ENCODE results near the gene TMC7.
"Not testable (repeated sequence)": the region's sequence is repeated elsewhere in the genome, so short reads cannot be mapped to it uniquely, and the experiment has no call there.

The TMC7 gene

DNA sequence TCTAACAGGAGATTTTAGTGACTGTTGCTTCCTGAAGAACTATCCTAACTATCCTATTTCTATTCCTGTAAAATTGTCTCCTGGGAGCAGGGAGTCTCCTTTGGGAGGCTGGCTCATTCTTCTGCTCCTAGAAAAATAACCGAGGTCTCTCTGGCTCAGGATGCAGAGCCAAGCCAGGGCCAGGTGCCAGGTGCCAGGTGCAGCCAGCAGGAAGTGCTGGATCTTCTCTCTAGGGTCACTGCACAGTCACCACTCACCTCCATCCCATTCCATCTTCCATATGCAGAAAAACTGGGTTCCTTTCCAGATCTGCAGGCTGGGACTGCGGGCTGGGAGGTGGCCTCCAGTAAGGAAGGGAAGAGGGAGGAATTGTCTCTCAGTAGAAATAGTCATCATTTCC, 3.8 kb upstream of the TMC7 start:
- DNase-seq (ENCODE audit: low read depth, low spot score) = no peak

DNA sequence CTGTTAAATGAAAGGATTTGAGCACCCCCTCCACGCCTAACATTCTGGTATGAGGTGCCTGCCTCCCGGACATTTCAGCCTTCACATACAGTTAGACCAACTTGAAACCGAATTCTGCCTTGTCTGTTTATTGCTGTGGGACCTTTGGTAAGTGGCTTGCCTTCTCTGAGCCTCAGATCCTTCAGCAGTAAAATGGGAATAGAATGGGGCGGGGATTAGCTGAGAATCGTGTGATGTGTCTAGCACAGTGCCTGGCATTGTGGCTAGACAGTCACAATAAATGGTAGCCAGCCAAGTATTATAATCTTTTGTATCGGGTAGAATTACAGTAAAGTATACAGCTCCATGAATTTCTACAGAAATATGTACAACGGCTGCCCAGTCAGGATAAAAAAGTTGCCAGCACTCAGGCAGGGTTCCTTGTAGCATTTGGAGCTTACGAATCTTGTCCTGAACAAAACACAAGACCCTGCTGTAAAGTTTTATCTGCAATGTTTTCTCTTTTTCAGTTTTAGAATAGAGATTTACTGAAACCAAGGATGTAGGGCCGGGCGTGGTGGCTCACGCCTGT, 786 bp downstream of the TMC7 start:
- DNase-seq (ENCODE audit: low read depth, low spot score) = no peak

DNA sequence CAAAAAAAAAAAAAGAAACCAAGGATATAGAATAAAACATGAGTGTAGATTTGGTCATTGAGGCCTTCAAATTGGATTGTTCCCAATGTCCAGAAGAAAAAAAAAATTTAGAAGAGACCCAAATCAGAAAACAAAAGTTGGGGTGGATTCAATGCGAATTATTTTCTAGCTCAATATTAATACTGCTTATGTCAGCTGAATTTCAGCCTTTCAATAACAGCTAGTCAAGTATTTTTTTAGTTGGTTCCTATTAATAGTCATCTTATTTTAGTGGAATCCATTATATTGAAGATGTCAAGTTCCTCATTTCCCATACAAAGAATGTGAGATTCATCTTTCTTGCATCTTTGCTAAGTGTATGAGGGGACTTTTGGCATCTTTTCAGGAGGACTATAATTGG, 1.5 kb downstream of the TMC7 start:
- not testable (repeated sequence) for DNase-seq (ENCODE audit: low read depth, low spot score)

DNA sequence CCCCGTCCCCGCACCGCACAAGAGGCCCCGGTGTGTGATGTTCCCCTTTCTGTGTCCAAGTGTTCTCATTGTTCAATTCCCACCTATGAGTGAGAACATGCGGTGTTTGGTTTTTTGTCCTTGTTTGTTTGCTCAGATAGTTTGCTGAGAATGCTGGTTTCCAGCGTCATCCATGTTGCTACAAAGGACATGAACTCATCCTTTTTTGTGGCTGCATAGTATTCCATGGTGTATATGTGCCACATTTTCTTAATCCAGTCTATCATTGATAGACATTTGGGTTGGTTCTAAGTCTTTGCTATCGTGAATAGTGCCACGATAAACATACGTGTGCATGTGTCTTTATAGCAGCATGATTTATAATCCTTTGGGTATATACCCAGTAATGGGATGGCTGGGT, 8.0 kb downstream of the TMC7 start:
- DNase-seq (ENCODE audit: low read depth, low spot score) = not testable (repeated sequence)

DNA sequence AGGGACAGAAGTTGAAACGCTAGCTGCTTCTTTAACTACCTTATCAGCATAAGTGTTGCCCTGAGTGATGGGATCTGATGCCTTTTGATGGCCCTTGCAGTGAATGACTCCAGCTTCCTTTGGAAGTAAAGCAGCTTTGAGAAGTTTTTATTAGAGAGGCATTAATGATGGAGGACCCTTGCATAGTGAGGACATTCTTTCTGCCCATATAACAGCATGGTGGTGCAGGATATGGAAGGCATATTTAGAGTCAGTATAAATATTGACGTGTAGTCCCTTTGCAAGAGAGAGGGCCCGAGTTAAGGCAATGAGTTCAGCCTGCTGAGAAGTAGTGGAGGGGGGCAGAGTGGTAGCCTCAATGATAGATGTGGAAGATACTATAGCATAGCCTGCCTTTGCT, 9.8 kb downstream of the TMC7 start:
- DNase-seq (ENCODE audit: low read depth, low spot score) = not testable (repeated sequence)

DNA sequence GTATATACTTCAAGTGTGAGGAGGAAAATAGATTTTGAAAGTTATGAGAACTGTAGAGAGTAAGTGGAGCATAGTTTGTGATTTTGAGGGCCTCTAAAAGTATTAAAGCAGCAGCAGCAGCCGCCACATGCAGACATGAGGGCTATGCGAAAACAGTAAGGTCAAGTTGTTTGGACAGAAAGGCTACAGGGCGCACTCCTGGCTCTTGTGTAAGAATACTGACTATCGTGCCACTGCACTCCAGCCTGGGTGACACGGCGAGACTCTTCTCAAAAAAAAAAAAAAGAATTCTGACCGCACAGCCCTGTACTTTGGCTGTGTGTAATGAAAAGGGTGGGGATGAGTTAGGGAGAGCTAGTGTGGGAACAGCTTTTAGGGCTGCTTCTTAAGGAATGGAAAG, 10.4 kb downstream of the TMC7 start:
- not testable (repeated sequence) for DNase-seq (ENCODE audit: low read depth, low spot score)

DNA sequence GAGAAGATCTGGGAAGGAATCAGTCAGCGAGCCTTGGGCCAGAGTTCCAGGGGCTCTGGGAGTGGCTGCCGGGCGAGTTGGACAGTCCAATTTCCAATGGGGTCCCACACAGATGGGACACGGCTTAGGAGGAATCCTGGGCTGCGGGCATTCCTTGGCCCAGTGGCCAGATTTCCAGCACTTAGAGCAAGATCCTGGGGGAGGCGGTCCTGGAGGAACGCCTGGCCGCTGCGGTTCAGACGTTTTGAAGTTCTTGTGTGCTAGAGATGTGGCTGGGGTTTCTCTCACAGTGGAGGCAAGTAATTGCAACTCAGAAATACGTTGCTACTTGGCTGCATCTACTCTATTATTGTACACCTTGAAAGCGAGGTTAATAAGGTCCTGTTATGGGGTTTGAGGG, 11.7 kb downstream of the TMC7 start:
- DNase-seq (ENCODE audit: low read depth, low spot score) = not testable (repeated sequence)

DNA sequence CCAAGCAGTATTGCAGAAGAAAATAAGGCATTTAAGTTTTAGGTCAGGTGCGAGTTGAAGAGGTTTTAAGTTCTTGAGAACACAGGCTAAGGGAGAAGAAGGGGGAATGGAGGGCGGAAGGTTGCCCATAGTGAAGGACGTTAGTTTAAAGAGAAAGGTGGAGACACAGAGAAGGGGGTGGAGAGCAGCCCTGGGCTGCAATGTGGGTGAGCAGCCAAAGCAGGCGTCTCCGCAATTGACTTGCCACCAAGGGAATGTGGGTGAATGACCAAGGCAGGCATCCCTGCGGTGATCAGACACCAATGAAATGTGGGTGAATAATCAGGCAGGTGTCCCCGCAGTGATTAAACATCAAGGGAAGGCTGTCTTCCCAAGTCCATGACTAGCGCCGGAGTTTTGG, 12.8 kb downstream of the TMC7 start:
- DNase-seq (ENCODE audit: low read depth, low spot score) = not testable (repeated sequence)

DNA sequence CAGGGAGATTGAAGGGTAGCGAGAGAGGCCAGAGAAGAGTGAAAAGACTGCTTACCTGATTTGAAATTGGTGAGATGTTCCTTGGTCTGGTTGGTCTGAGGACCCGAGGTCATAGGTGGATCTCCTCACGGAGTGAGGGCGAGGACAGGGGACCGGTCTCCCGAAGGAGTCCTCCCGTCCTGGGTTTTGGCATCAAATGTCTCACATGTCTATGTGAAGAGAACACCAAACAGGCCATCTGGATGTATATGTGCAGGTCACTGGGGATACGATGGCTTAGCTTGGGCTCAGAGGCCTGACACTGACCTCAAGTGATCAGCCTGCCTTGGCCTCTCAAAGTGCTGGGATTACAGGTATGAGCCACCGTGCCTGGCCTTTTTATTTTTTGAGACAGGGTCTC, 13.3 kb downstream of the TMC7 start:
- not testable (repeated sequence) for DNase-seq (ENCODE audit: low read depth, low spot score)

DNA sequence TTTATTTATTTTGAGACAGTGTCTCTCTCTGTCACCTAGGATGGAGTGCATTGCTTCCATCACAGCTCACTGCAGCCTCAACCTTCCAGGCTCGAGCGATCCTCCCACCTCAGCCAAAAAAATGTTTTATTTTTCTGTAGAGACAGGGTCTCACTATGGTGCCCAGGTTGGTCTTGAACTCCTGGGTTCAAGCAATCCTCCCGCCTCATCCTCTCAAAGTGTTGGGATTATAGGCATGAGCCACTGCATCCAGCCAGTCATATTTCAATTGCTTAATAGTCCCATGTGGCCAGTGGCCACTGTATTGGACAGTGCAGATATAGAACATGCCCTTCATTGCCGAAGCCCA, 15.3 kb downstream of the TMC7 start:
- DNase-seq (ENCODE audit: low read depth, low spot score) = no peak

DNA sequence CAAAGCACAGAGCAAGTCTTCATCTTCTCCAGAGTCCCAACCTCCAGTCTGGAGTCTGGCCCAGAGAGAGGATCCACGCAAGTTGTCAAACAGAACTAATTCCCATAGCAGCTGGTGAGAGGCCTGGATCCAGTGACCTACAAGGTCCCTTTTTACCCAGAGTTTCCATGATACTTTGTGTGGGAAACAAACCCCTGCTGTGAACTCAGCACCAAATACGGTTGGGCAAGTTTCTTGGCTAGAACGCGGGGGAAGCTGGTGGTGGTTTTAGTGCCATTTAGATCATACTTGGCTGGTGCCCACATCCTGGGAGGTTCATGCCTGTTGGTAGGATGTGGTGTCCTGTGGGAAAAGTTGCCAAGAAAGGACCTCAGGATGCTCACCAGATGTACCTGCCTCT, 18.1 kb downstream of the TMC7 start:
- DNase-seq (ENCODE audit: low read depth, low spot score) = no peak

DNA sequence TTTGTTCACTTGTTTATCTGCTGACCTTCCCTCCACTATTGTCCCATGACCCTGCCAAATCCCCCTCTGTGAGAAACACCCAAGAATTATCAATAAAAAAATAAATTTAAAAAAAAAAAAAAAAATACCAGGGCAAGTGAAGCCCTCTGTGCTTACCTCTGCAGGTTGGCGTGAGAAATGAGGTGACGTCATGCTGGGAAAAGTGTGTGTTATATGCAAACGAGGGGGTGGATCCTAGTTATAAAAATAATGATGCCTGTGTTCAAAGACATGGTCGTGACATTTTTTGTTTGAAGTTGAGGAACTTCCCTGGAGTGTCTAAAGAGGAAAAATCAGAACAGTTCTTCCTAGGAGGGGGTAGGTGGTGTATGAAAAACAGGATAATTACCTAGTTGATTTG, 20.2 kb downstream of the TMC7 start:
- DNase-seq (ENCODE audit: low read depth, low spot score) = no peak

DNA sequence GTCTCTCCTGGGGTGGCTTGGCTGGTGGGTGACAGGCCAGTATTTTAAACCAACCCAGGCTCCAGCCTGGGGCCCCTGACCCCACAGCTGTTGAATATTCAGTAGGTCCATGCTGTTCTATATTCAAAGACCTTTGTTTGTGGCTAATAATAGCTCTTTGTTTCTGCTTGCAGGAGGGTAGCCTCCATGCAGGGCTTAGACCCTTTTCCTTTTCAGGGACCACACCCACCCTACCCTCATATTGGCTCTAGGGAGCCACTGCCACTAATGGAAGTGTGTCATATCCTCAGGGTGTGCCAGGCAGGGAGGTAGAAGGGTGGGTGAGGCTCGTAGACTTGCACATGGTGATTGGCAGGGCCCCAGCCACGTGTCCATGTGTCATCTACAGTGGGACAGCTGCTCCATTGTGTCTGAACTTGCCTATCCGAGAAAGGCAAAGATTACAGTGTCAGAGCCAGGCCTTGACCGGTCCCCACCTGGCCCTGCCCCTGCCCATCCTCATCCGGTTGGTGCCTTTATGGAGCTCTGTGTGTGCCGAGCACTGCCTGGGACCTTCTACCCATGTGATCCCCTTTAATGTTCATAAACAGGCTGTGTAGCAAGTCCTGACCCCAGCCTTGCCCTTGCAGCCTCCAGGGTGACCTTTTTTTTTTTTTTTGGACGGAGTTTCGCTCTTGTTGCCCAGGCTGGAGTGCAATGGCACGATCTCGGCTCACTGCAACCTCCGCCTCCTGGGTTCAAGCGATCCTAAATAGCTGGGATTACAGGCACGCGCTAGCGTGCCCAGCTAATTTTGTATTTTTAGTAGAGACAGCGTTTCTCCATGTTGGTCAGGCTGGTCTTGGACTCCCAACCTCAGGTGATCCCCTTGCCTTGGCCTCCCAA, 22.1 kb downstream of the TMC7 start:
- DNase-seq (ENCODE audit: low read depth, low spot score) = no peak

DNA sequence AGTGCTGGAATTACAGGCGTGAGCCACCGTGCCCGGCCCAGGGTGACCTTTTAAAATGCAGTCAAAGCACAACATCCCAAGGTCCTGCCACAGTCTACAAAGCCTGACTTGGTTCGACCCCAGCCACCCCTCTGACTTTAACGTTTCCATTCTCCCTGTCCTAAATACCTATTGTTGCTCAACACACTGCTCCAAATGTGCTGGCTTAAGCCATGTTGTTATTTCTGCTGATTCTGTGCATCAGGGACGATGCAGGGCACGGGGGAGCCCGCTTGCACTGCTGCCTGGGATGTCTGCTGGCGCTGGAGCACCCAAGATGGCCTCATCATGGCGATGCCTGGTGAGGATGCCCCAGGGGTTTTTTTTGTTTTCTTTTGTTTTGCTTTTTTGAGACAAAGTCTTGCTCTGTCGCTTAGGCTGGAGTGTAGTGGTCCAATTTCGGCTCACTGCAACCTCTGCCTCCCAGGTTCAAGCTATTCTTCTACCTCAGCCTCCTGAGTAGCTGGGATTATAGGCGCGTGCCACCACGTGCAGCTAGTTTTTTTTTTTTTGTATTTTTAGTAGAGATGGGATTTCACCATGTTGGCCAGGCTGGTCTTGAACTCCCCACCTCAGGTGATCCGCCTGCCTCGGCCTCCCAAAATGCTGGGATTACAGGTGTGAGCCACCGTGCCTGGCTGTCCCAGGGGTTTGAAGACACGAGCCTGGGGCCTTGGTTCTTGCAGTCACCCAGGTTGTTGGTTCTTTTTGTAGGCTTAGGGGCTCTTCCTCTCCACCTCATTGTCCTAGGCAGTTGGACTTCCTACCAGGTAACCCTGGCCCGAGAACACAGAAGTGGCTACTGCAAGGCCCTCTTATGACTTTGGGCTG, 22.9 kb downstream of the TMC7 start:
- DNase-seq (ENCODE audit: low read depth, low spot score) = no peak

DNA sequence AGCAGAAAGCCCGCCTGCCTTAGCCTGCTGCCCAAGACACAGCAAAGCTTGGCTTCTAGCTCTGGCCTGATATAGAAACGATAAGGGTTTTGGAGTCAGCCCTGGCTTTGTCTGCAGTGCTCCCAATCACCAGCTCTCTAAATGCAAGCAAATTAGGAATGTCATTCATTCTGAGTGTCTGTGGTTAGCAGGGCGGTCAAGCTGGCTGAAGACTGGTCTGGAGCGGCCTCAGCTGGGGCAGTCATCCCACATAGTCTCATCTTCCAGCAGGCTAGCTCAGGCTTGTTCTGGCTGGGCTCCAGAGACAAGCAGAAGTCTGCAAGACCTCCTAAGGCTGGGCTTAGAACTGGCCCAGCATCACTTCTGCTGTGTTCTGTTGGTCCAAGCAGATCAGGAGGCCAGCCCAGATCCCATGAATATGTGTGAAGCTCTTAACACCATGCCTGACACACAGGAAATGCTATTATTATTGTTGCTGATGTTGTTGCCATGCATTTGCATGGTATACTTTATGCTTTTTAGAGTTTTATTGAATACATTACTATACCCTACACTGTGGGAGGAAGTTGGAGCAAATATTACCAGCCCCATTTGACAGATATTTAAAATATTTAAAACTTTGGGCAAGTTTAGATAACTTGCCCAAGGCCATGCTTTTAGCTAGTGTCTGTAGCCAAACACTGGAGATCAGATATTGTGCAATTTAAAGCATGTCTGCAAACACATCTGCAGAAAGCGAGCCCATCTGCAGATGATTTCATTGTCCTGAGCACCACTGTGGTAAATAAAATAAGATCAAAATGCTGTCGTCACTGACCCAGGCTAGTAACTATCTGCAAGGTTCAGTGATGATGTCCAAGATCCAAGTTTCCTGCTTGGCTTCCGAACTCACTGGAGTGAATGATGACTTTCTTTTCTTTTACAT, 24.8 kb downstream of the TMC7 start:
- DNase-seq (ENCODE audit: low read depth, low spot score) = no peak

DNA sequence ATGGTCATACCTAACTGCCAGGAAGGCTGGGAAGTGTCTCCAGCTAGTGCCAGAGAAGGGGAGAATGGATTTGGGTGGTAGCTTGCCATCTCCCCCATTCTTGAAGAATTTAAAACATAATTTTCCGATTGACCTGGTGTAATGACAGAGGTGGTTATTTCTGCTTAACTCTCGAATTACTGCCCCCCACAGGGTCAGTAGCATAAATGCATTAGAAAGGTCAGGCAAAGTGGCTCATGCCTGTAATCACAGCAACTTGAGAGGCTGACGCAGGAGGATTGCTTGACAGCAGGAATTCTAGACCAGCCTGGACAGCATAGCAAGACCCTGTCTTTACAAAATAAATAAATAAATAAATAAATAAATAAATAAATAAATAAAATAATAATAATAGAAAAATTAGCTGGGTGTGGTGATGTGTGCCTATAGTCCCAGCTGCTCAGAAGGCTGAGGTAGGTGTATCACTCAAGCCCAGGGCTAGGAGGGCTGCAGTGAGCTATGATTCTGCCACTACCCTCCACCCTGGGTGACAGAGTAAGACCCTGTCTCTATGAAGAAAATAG, 27.5 kb downstream of the TMC7 start:
- DNase-seq (ENCODE audit: low read depth, low spot score) = no peak

DNA sequence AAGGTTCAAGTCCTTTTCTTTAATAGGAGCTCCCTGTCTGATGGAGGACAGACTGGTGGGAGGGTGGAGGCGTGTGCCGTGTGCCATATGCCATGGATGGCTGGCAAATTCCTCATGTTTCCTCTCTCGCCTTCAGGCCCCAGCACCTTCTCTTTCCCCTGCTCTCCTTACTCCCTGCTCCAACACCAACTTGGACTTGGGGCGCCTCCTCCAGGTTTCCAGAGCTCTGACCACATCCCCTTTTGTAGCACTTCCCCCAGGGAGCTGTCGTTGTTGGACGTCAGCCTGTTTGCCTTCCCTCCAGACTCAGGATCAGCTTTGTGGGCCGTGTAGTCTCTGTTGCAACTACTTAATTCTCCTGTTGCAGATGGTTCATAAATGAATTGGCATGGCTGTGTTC, 30.7 kb downstream of the TMC7 start:
- no peak for DNase-seq (ENCODE audit: low read depth, low spot score)

DNA sequence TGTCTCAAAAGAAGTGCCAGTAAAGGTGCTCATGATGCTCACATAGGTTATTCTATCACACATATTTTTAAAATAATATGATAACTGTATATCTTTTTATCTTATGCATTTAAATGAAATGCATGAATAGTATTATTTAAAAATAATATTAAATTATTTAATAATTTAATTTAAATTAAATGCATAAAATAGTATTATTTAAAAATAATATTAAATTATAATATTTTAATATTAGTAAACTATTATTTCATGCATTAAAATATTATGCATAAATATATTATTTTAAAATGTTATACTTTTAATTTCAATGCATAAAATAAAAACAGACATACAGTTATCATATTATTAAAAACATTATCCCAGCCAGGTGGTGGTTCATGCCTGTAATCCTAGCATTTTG, 33.4 kb downstream of the TMC7 start:
- DNase-seq (ENCODE audit: low read depth, low spot score) = no peak

DNA sequence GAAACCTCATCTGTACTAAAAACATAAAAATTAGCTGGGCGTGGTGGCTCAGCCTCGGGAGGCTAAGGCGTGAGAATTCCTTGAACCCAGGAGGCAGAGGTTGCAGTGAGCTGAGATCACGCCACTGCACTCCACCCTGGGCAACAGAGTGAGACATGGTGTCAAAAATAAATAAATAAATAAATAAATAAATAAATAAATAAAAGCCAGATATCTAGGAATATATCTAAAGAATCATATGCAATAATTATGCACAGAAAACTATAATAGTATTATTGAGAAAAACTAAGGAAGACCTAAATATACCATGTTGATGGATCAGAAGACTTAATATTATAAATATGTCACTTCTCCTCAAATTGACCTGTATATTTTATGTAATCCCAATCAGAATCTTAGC, 37.0 kb downstream of the TMC7 start:
- DNase-seq (ENCODE audit: low read depth, low spot score) = no peak

DNA sequence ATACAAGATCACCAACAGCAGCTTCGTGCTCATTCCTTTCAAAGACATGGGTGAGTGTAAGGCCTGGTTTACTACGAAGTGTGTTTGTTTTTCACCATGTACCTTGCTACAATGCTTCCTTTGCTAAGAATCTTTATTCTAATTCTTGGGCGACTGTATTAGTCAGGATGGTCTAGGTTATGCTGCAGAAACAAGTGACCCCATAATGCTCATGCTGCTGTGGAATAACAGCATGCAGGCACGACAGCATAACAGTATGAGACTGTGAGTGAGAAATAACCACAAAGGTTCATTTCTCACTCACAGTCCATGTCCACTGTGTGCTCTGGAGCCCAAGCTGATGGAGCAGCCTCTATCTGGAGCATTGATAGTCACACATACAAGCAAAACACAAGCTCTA, 38.0 kb downstream of the TMC7 start:
- DNase-seq (ENCODE audit: low read depth, low spot score) = no peak

DNA sequence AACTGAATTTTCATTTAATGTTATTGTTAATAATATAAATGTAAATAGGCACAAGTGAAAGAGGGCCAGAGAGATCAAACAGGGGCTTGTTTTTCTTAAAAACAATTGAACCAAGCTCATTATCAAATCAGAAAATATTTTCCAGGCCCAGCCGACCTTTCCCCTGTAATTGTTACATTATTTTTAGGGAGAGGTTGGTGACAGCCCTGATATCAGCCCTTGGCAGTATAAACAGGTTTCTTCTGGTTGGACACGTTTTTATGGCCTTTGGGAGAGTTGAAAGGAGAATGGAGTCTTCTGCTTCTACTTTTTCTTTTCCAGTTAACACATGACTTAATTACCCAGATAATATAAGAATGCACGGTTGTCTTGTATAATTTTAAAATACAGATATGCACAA, 43.7 kb downstream of the TMC7 start:
- no peak for DNase-seq (ENCODE audit: low read depth, low spot score)

All from smooth muscle cell of the brain vasculature (primary cell).